GM12878 (cell line): Measurements from ENCODE around the gene PIGS. TPM values are rescaled to one million over a fixed set of nuclear protein-coding genes. Genes with fewer than 3 reads are reported as not detected.

Experiments used
- BMI1 ChIP-seq: fragments of 450-650 bp; IDR thresholded peaks from 2 replicates; pipeline ENCODE4 v1.6.1; 2016; ENCODE audit warnings: mild to moderate bottlenecking, moderate library complexity, borderline replicate concordance
- CTCF ChIP-seq, 3 experiments: IDR thresholded peaks in 2 of 3; conservative IDR thresholded peaks in 1 of 3; 2 replicates each; pipeline ENCODE4 v1.5.1; 2011; ENCODE audit warnings: low read depth in 3 of 3, low read length in 3 of 3, mild to moderate bottlenecking in 3 of 3, control low read depth in 2 of 3, moderate library complexity in 2 of 3, inconsistent platforms in 1 of 3, mixed read lengths in 1 of 3; ENCODE audit not compliant: control insufficient read depth in 2 of 3, insufficient read depth in 1 of 3; ENCODE audit errors: extremely low read depth in 1 of 3
- ETV6 ChIP-seq, 2 experiments: fragments of 450-650 bp in 1 of 2; IDR thresholded peaks in 1 of 2; conservative IDR thresholded peaks in 1 of 2; 2 replicates each; pipeline ENCODE4 v1.6.1; 2014; ENCODE audit warnings: antibody characterized with exemption in 1 of 2, borderline replicate concordance in 1 of 2, low read depth in 1 of 2, mild to moderate bottlenecking in 1 of 2, moderate library complexity in 1 of 2
- FOXK2 ChIP-seq: fragments of 450-650 bp; IDR thresholded peaks from 2 replicates; pipeline ENCODE4 v1.6.1; 2017; ENCODE audit warnings: mild to moderate bottlenecking, moderate library complexity
- GATAD2B ChIP-seq: fragments of 450-650 bp; conservative IDR thresholded peaks from 2 replicates; pipeline ENCODE4 v1.6.1; 2017; ENCODE audit warnings: low read depth, mild to moderate bottlenecking, moderate library complexity
- MEF2B ChIP-seq: fragments of 450-650 bp; IDR thresholded peaks from 2 replicates; pipeline ENCODE4 v1.6.1; 2018; ENCODE audit warnings: mild to moderate bottlenecking, moderate library complexity; ENCODE audit not compliant: partially characterized antibody, poor library complexity, severe bottlenecking
- MLLT1 ChIP-seq: fragments of 450-650 bp; IDR thresholded peaks from 2 replicates; pipeline ENCODE4 v1.6.1; 2016; ENCODE audit warnings: mild to moderate bottlenecking
- SKIL ChIP-seq: fragments of 450-650 bp; IDR thresholded peaks from 2 replicates; pipeline ENCODE4 v1.6.1; 2017; ENCODE audit warnings: mild to moderate bottlenecking, low read depth, inconsistent platforms; ENCODE audit not compliant: poor library complexity, severe bottlenecking
- SP1 ChIP-seq: IDR thresholded peaks from one replicate; pipeline ENCODE4 v1.6.1; 2011; ENCODE audit warnings: low read depth, low read length
- SPI1 ChIP-seq: IDR thresholded peaks from 2 replicates; pipeline ENCODE4 v1.6.1; 2011; ENCODE audit warnings: low read depth, mild to moderate bottlenecking, low read length, moderate library complexity, borderline replicate concordance; ENCODE audit not compliant: insufficient read depth
- SREBF2 ChIP-seq: IDR thresholded peaks from 2 replicates; pipeline ENCODE4 v1.6.1; 2012; ENCODE audit warnings: mild to moderate bottlenecking, low read length
- TBL1XR1 ChIP-seq: IDR thresholded peaks from 2 replicates; pipeline ENCODE4 v1.6.1; 2012; ENCODE audit warnings: low read depth, low read length, improper control_type of control experiment
- ZNF207 ChIP-seq: fragments of 450-650 bp; IDR thresholded peaks from 2 replicates; pipeline ENCODE4 v1.6.1; 2014; ENCODE audit warnings: antibody characterized with exemption, mild to moderate bottlenecking, borderline replicate concordance
- ZNF274 ChIP-seq: IDR thresholded peaks from one replicate; pipeline ENCODE4 v1.8.0; 2011; ENCODE audit not compliant: insufficient read length, insufficient read depth
- polyA plus RNA-seq, 11 experiments: library from polyadenylated mRNA; depleted of rRNA in 4 of 11; unstranded in 6 of 11; stranded (reverse) in 5 of 11; fragments of >200 nt; fragmentation: Nextera tagmentation in 4 of 11; fragmentation: Illumina TruSeq in 1 of 11; extraction: Ambion mirVana in 4 of 11; extraction: Trizol in 1 of 11; gene quantifications; 1 replicate in 1 of 11; 2 replicates in 10 of 11; pipeline versions ENCODE4 v1.2.1 to v1.2.3, GENCODE V29; 2011 to 2016; ENCODE audit warnings: inconsistent platforms in 2 of 11, missing spikeins in 2 of 11, low read depth in 1 of 11
- total RNA-seq, 4 experiments: library from RNA; depleted of rRNA in 3 of 4; stranded (reverse); fragments of >200 nt in 3 of 4; fragmentation: Illumina TruSeq in 1 of 4; extraction: Trizol in 1 of 4; gene quantifications; 2 replicates each; pipeline versions ENCODE4 v1.2.1 to v1.2.3, GENCODE V29; 2013 to 2021
- TF ChIP-seq, protein P1 (sequence below): fragments of 450-650 bp; formaldehyde crosslinking; IDR thresholded peaks from 2 replicates; pipeline ENCODE4 v1.4.0; 2020; ENCODE audit warnings: mild to moderate bottlenecking, moderate library complexity

PIGS gene
- total and polyA plus RNA-seq, 10 of the 15 experiments (the other 5 are each of a cell fraction or from before 2014, with no cell fraction given) = 27.5 to 73.7 (median 50.7) TPM

- TF ChIP-seq MLLT1 (0 out of 2 replicates have a peak, but pooled peaks have one; percentile 75), SP1 (no peak), CTCF (IDR thresholded peaks at IDR 0.05 in 2 of 3, conservative IDR thresholded peaks at IDR 0.05 in 1 of 3; ENCODE audit: control insufficient read depth in 2 of 3, extremely low read depth in 1 of 3, insufficient read depth in 1 of 3, low read depth in 3 of 3, low read length in 3 of 3) (no peak), TBL1XR1 (no peak), FOXK2 (no peak), SKIL (no peak), MEF2B (peak; percentile 67), ZNF207 (no peak), GATAD2B (0 out of 2 replicates have a peak, but pooled peaks have one; percentile 41), ETV6 (conservative IDR thresholded peaks at IDR 0.05 in 1 of 2, IDR thresholded peaks at IDR 0.05 in 1 of 2; ENCODE audit: borderline replicate concordance in 1 of 2, low read depth in 1 of 2) (no peak), BMI1 (no peak), ZNF274 (no peak), SPI1 (peak; percentile 38; the same call in 1 of the 2 replicates), SREBF2 (no peak)
- TF ChIP-seq, protein P1, sequence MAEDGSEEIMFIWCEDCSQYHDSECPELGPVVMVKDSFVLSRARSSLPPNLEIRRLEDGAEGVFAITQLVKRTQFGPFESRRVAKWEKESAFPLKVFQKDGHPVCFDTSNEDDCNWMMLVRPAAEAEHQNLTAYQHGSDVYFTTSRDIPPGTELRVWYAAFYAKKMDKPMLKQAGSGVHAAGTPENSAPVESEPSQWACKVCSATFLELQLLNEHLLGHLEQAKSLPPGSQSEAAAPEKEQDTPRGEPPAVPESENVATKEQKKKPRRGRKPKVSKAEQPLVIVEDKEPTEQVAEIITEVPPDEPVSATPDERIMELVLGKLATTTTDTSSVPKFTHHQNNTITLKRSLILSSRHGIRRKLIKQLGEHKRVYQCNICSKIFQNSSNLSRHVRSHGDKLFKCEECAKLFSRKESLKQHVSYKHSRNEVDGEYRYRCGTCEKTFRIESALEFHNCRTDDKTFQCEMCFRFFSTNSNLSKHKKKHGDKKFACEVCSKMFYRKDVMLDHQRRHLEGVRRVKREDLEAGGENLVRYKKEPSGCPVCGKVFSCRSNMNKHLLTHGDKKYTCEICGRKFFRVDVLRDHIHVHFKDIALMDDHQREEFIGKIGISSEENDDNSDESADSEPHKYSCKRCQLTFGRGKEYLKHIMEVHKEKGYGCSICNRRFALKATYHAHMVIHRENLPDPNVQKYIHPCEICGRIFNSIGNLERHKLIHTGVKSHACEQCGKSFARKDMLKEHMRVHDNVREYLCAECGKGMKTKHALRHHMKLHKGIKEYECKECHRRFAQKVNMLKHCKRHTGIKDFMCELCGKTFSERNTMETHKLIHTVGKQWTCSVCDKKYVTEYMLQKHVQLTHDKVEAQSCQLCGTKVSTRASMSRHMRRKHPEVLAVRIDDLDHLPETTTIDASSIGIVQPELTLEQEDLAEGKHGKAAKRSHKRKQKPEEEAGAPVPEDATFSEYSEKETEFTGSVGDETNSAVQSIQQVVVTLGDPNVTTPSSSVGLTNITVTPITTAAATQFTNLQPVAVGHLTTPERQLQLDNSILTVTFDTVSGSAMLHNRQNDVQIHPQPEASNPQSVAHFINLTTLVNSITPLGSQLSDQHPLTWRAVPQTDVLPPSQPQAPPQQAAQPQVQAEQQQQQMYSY (CRISPR knock-in tag) = no peak
These were observed 28.2 kb upstream of the PIGS start (continued) for GRCh38 chr17:28599311-28600184.
